CD14-positive monocyte (primary cell): ENCODE results near the gene SLC17A1. TPM values are rescaled to one million over a fixed set of nuclear protein-coding genes. Genes with fewer than 3 reads are reported as not detected.

ENCODE experiments used
- DNase-seq, 3 donors: peaks; one replicate each; pipeline ENCODE4 v3.0.0-alpha.2; 2011 to 2022
- H2AFZ ChIP-seq: 2 replicates; pipeline ENCODE4 v1.6.0; 2012; ENCODE audit warnings: mild to moderate bottlenecking, low read depth, low read length, inconsistent platforms; ENCODE audit not compliant: insufficient read depth, poor library complexity, severe bottlenecking
- H3K27ac ChIP-seq, 2 donors: 1 replicate in 1 of 2; 2 replicates in 1 of 2; pipeline ENCODE4 v1.5.1; 2012 to 2013; ENCODE audit warnings: low read length in 2 of 2, control low read depth in 1 of 2, inconsistent platforms in 1 of 2, low read depth in 1 of 2, mild to moderate bottlenecking in 1 of 2
- H3K27me3 ChIP-seq, 2 donors: one replicate each; pipeline versions ENCODE4 v1.6.0 to v1.6.1; 2011 to 2013; ENCODE audit warnings: low read length in 2 of 2; ENCODE audit not compliant: control insufficient read depth in 2 of 2, insufficient read depth in 2 of 2
- H3K36me3 ChIP-seq, 2 donors: replicated peaks in 1 of 2; 1 replicate in 1 of 2; 2 replicates in 1 of 2; pipeline versions ENCODE4 v1.5.1 to v1.6.1; 2012 to 2013; ENCODE audit warnings: low read length in 2 of 2, control low read depth in 1 of 2, inconsistent platforms in 1 of 2, mild to moderate bottlenecking in 1 of 2; ENCODE audit not compliant: insufficient read depth in 2 of 2, control insufficient read depth in 1 of 2
- H3K4me1 ChIP-seq, 2 donors: 1 replicate in 1 of 2; 2 replicates in 1 of 2; pipeline versions ENCODE4 v1.5.1 to v1.6.1; 2012 to 2013; ENCODE audit warnings: low read length in 2 of 2, control low read depth in 1 of 2, inconsistent platforms in 1 of 2, mild to moderate bottlenecking in 1 of 2, moderate library complexity in 1 of 2; ENCODE audit not compliant: insufficient read depth in 2 of 2, control insufficient read depth in 1 of 2
- H3K4me2 ChIP-seq: replicated peaks from 2 replicates; pipeline ENCODE3; 2012; ENCODE audit warnings: low read length, moderate library complexity, mild to moderate bottlenecking; ENCODE audit not compliant: poor library complexity, severe bottlenecking; ENCODE audit errors: extremely low read depth
- H3K4me3 ChIP-seq, 3 experiments: fragments of 200-600 bp in 1 of 3; sonication (generic) in 1 of 3; replicated peaks in 1 of 3; 1 replicate in 2 of 3; 2 replicates in 1 of 3; pipeline ENCODE4 v1.5.1; 2011 to 2013; ENCODE audit warnings: low read length in 3 of 3, mild to moderate bottlenecking in 3 of 3, control low read depth in 2 of 3, low read depth in 2 of 3, inconsistent platforms in 1 of 3, moderate library complexity in 1 of 3
- H3K79me2 ChIP-seq: 2 replicates; pipeline ENCODE4 v1.6.0; 2012; ENCODE audit warnings: mild to moderate bottlenecking, control low read depth, inconsistent platforms, low read length, moderate library complexity; ENCODE audit not compliant: insufficient read depth
- H3K9ac ChIP-seq: 2 replicates; pipeline ENCODE4 v1.6.0; 2017; ENCODE audit warnings: low read length, mild to moderate bottlenecking; ENCODE audit not compliant: insufficient read depth, poor library complexity, severe bottlenecking
- H3K9me3 ChIP-seq, 2 donors: replicated peaks in 1 of 2; 1 replicate in 1 of 2; 2 replicates in 1 of 2; pipeline versions ENCODE4 v1.5.1 to v1.6.1; 2012 to 2013; ENCODE audit warnings: low read length in 2 of 2, control low read depth in 1 of 2; ENCODE audit not compliant: control insufficient read depth in 1 of 2, insufficient read depth in 1 of 2
- H4K20me1 ChIP-seq: 2 replicates; pipeline ENCODE4 v1.6.0; 2012; ENCODE audit warnings: mild to moderate bottlenecking, low read length, control low read depth, moderate library complexity; ENCODE audit not compliant: insufficient read depth
- H3K27ac Mint-ChIP-seq, 7 donors: one replicate each; pipeline ENCODE4 v1.8.0; 2020; ENCODE audit warnings: mild to moderate bottlenecking in 7 of 7, mixed read lengths in 7 of 7, moderate library complexity in 6 of 7, inconsistent platforms in 2 of 7
- H3K27me3 Mint-ChIP-seq, 3 donors: one replicate each; pipeline ENCODE4 v1.8.0; 2021 to 2022; ENCODE audit warnings: low read depth in 3 of 3, mild to moderate bottlenecking in 3 of 3, mixed read lengths in 3 of 3, moderate library complexity in 3 of 3, inconsistent platforms in 1 of 3
- H3K36me3 Mint-ChIP-seq, 2 donors: one replicate each; pipeline ENCODE4 v1.8.0; 2020; ENCODE audit warnings: mixed read lengths in 2 of 2, inconsistent platforms in 1 of 2, mild to moderate bottlenecking in 1 of 2
- H3K4me1 Mint-ChIP-seq: one replicate; pipeline ENCODE4 v1.8.0; 2020; ENCODE audit warnings: mild to moderate bottlenecking, mixed read lengths
- H3K4me3 Mint-ChIP-seq, 2 donors: one replicate each; pipeline ENCODE4 v1.8.0; 2020; ENCODE audit warnings: mild to moderate bottlenecking in 2 of 2, mixed read lengths in 2 of 2, moderate library complexity in 1 of 2
- H3K9me3 Mint-ChIP-seq, 7 donors: one replicate each; pipeline ENCODE4 v1.8.0; 2020 to 2022; ENCODE audit warnings: mixed read lengths in 7 of 7, mild to moderate bottlenecking in 6 of 7, moderate library complexity in 6 of 7, inconsistent platforms in 2 of 7
- CTCF ChIP-seq: fragments of 200-600 bp; IDR thresholded peaks from one replicate; pipeline ENCODE4 v1.8.0; 2022; ENCODE audit warnings: antibody characterized with exemption, mild to moderate bottlenecking
- WGBS: methylation state at CpG from one replicate; pipeline ENCODE4 v1.1.5; 2013; ENCODE audit warnings: missing lambda C conversion rate; ENCODE audit not compliant: insufficient coverage; 5-methylcytosine and 5-hydroxymethylcytosine counted together
- intact Hi-C, 2 donors: fragments of 100-400 bp; cut with micrococcal nuclease; formaldehyde crosslinking; loops; one replicate each; pipeline versions ENCODE4 v1.15.0 to v1.15.1; 2023
- polyA plus RNA-seq, 3 donors: library from polyadenylated mRNA; depleted of rRNA in 1 of 3; unstranded in 2 of 3; stranded (reverse) in 1 of 3; fragments of 300-500 nt in 2 of 3; fragments of >200 nt in 1 of 3; fragmentation: Illumina TruSeq in 2 of 3; gene quantifications; 1 replicate in 2 of 3; 2 replicates in 1 of 3; pipeline ENCODE4 v1.2.3, GENCODE V29; 2012 to 2021

Gene SLC17A1
- polyA plus RNA-seq, 3 donors = not detected

GRCh38 chr6:25746968-25747367 is 84.9 kb downstream of the SLC17A1 start:
- TF ChIP-seq CTCF = no peak
- H3K4me1 ChIP-seq = peaks cover 0 to 5% of the 10 kb centered on the region in 2 donors
- H3K36me3 ChIP-seq = no peaks in the 10 kb centered on the region
- no peak overlapping the region for H3K27ac ChIP-seq
- no peaks in the 10 kb centered on the region for H3K27me3 ChIP-seq
- peak overlapping the region in 1 of 7 donors; percentile 42 for H3K27ac Mint-ChIP-seq
- intact Hi-C loops = no loop called here
- H3K9me3 ChIP-seq = peaks cover 1% of the 10 kb centered on the region in 2 donors
- peaks cover 0 to 1% (median 0%) of the 10 kb centered on the region in 3 donors for H3K27me3 Mint-ChIP-seq
- no peak overlapping the region for H3K4me3 Mint-ChIP-seq
- H3K4me2 ChIP-seq = no peak overlapping the region
- H3K4me3 ChIP-seq = no peak overlapping the region
- no peak for DNase-seq
- H2AFZ ChIP-seq = no peak overlapping the region
- H4K20me1 ChIP-seq = no peaks in the 10 kb centered on the region
- peaks cover 4% of the 10 kb centered on the region for H3K4me1 Mint-ChIP-seq
- no peaks in the 10 kb centered on the region for H3K79me2 ChIP-seq
- peaks cover 0 to 5% (median under 1%) of the 10 kb centered on the region in 7 donors for H3K9me3 Mint-ChIP-seq
- no peak overlapping the region for H3K9ac ChIP-seq
- no CpG with 5 or more reads among the region's 1 CpG for WGBS
- no peaks in the 10 kb centered on the region for H3K36me3 Mint-ChIP-seq

- DNase-seq = no peak
- H3K9me3 Mint-ChIP-seq = peaks cover 0 to 11% (median 8%) of the 10 kb centered on the region in 7 donors
- Histone ChIP-seq H3K9me3 (peaks cover 4 to 9% of the 10 kb centered on the region in 2 donors), H3K27me3 (no peaks in the 10 kb centered on the region), H3K79me2 (no peaks in the 10 kb centered on the region), H3K9ac (no peak overlapping the region), H2AFZ (no peak overlapping the region), H3K4me1 (peaks cover 0 to 5% of the 10 kb centered on the region in 2 donors), H4K20me1 (no peaks in the 10 kb centered on the region), H3K4me3 (no peak overlapping the region), H3K27ac (no peak overlapping the region), H3K36me3 (no peaks in the 10 kb centered on the region), H3K4me2 (no peak overlapping the region)
- peaks cover 4% of the 10 kb centered on the region for H3K4me1 Mint-ChIP-seq
- intact Hi-C loops = no loop called here
- WGBS = no CpG with 5 or more reads among the region's 4 CpGs
- TF ChIP-seq CTCF = no peak
- peaks cover 0 to 1% (median 0%) of the 10 kb centered on the region in 3 donors for H3K27me3 Mint-ChIP-seq
- H3K4me3 Mint-ChIP-seq = no peak overlapping the region
- H3K27ac Mint-ChIP-seq = no peak overlapping the region
- no peaks in the 10 kb centered on the region for H3K36me3 Mint-ChIP-seq
Observed at GRCh38 chr6:25745836-25746235, 86.0 kb downstream of the SLC17A1 start.
